HEK293T (cell line): ENCODE data around the gene FADS1.

Experiments used
- ARNT ChIP-seq: fragments of 450-650 bp; IDR thresholded peaks from 2 replicates; pipeline ENCODE4 v1.6.1; 2017; ENCODE audit warnings: mild to moderate bottlenecking
- BHLHE40 ChIP-seq: fragments of 450-650 bp; IDR thresholded peaks from 2 replicates; pipeline ENCODE4 v1.6.1; 2016; ENCODE audit warnings: mild to moderate bottlenecking, moderate library complexity, borderline replicate concordance
- FOXK2 ChIP-seq: fragments of 450-650 bp; IDR thresholded peaks from 2 replicates; pipeline ENCODE4 v1.6.1; 2016; ENCODE audit warnings: mild to moderate bottlenecking
- FOXM1 ChIP-seq: fragments of 450-650 bp; IDR thresholded peaks from 2 replicates; pipeline ENCODE4 v1.6.1; 2017; ENCODE audit warnings: mild to moderate bottlenecking, borderline replicate concordance
- HDGF ChIP-seq: fragments of 450-650 bp; IDR thresholded peaks from 2 replicates; pipeline ENCODE4 v1.6.1; 2017; ENCODE audit warnings: antibody characterized with exemption, borderline replicate concordance
- L3MBTL2 ChIP-seq: fragments of 450-650 bp; conservative IDR thresholded peaks from 2 replicates; pipeline ENCODE4 v1.6.1; 2016; ENCODE audit warnings: mild to moderate bottlenecking
- SP1 ChIP-seq: fragments of 450-650 bp; IDR thresholded peaks from 2 replicates; pipeline ENCODE4 v1.6.1; 2017
- SUZ12 ChIP-seq: fragments of 450-650 bp; IDR thresholded peaks from 2 replicates; pipeline ENCODE4 v1.6.1; 2016; ENCODE audit warnings: mild to moderate bottlenecking
- TARDBP ChIP-seq: fragments of 450-650 bp; IDR thresholded peaks from 2 replicates; pipeline ENCODE4 v1.6.1; 2016
- ZNF384 ChIP-seq: fragments of 450-650 bp; IDR thresholded peaks from 2 replicates; pipeline ENCODE4 v1.6.1; 2016
- TF ChIP-seq, protein P1 (sequence below): fragments of 450-650 bp; IDR thresholded peaks from 2 replicates; pipeline ENCODE4 v1.6.1; 2016

DNA sequence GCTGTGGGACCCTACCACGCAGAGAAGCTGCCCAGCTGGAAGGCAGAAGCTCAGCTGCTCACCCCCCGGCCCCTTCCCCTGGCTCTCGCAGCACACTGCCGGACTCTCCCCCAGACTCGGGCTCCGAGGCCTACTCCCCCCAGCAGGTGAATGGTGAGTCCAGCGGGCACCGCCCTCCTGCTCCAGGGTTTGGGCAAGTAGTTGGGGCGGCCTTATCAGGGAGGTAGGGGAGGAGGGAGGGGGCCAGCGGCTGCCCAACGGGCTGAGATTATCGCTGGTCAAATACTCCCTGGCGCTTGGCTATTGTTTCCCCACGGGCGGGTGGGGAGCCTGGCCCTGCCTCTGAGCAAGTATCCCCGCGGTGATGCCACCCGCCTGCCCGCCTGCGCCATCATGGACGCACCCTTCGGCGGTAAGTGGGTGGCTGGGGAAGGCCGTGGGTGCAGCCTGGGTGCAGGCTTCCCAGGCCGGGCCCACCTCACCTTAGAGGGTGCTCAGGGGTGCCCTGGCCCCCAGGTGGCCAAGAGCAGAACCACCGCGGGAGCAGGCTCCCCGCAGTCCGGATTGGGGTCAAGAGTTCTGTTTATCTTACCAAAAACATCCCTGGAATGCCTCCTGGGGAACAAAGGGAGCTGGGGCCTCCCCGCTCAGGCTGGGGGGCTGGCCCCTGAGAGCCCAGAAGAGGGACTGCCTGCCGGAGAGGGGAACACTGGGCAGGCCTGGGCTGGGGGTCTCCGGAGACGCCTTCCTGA is 47.5 kb downstream of the FADS1 start:
- TF ChIP-seq, protein P1, sequence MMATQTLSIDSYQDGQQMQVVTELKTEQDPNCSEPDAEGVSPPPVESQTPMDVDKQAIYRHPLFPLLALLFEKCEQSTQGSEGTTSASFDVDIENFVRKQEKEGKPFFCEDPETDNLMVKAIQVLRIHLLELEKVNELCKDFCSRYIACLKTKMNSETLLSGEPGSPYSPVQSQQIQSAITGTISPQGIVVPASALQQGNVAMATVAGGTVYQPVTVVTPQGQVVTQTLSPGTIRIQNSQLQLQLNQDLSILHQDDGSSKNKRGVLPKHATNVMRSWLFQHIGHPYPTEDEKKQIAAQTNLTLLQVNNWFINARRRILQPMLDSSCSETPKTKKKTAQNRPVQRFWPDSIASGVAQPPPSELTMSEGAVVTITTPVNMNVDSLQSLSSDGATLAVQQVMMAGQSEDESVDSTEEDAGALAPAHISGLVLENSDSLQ = no peak
- TF ChIP-seq FOXK2 (no peak), ARNT (no peak), BHLHE40 (no peak), HDGF (no peak), SP1 (no peak), TARDBP (no peak), FOXM1 (no peak), SUZ12 (no peak), L3MBTL2 (no peak), ZNF384 (no peak)
